ENCODE results near the gene GALNT2.

Gene GALNT2

GRCh38 chr1:230144758-230145504, 77.9 kb downstream of the GALNT2 start:
- Histone ChIP-seq H3K27ac (no peak overlapping the region), H3K4me3 (ENCODE audit: low read depth, low read length) (no peak overlapping the region)

GRCh38 chr1:230145505-230145899, 78.5 kb downstream of the GALNT2 start:
- no peak overlapping the region for H3K4me3 ChIP-seq (ENCODE audit: low read depth, low read length)
- no peak overlapping the region for H3K27ac ChIP-seq
- H3K9me3 ChIP-seq (ENCODE audit: severe bottlenecking): no peaks in the 10 kb centered on the region
- DNase-seq: no peak
- TF ChIP-seq CTCF (IDR thresholded peaks at IDR 0.05; ENCODE audit: low read depth, low read length): no peak
- no peaks in the 10 kb centered on the region for H3K27me3 ChIP-seq (ENCODE audit: insufficient read depth, low read depth, severe bottlenecking)
- H3K36me3 ChIP-seq: no peaks in the 10 kb centered on the region

More at GRCh38 chr1:230144758-230145504, 77.9 kb downstream of the GALNT2 start:
- Histone ChIP-seq H3K27me3 (ENCODE audit: insufficient read depth, low read depth, severe bottlenecking) (no peaks in the 10 kb centered on the region), H3K36me3 (no peaks in the 10 kb centered on the region), H3K9me3 (ENCODE audit: severe bottlenecking) (no peaks in the 10 kb centered on the region)
- no peak for DNase-seq
- TF ChIP-seq CTCF (IDR thresholded peaks at IDR 0.05; ENCODE audit: low read depth, low read length): no peak

- Histone ChIP-seq H3K4me3 (ENCODE audit: low read depth, low read length) (no peak overlapping the region), H3K27me3 (ENCODE audit: insufficient read depth, low read depth, severe bottlenecking) (no peaks in the 10 kb centered on the region), H3K36me3 (no peaks in the 10 kb centered on the region), H3K9me3 (ENCODE audit: severe bottlenecking) (no peaks in the 10 kb centered on the region), H3K27ac (no peak overlapping the region)
- no peak for TF ChIP-seq CTCF (IDR thresholded peaks at IDR 0.05; ENCODE audit: low read depth, low read length)
- DNase-seq: no peak
These were observed 79.0 kb downstream of the GALNT2 start for GRCh38 chr1:230145953-230146476.

GRCh38 chr1:230146709-230147108, 79.7 kb downstream of the GALNT2 start:
- no peak overlapping the region for H3K4me3 ChIP-seq (ENCODE audit: low read depth, low read length)
- H3K36me3 ChIP-seq: no peaks in the 10 kb centered on the region; the same call in 1 of the 2 replicates
- TF ChIP-seq CTCF (IDR thresholded peaks at IDR 0.05; ENCODE audit: low read depth, low read length): no peak
- H3K9me3 ChIP-seq (ENCODE audit: severe bottlenecking): no peaks in the 10 kb centered on the region
- no peak for DNase-seq
- no peak overlapping the region for H3K27ac ChIP-seq
- H3K27me3 ChIP-seq (ENCODE audit: insufficient read depth, low read depth, severe bottlenecking): no peaks in the 10 kb centered on the region

GRCh38 chr1:230147253-230148125, 80.5 kb downstream of the GALNT2 start:
- Histone ChIP-seq H3K27ac (no peak overlapping the region), H3K36me3 (no peaks in the 10 kb centered on the region; the same call in 1 of the 2 replicates), H3K27me3 (ENCODE audit: insufficient read depth, low read depth, severe bottlenecking) (no peaks in the 10 kb centered on the region), H3K4me3 (ENCODE audit: low read depth, low read length) (no peak overlapping the region), H3K9me3 (ENCODE audit: severe bottlenecking) (no peaks in the 10 kb centered on the region)
- DNase-seq: no peak
- TF ChIP-seq CTCF (IDR thresholded peaks at IDR 0.05; ENCODE audit: low read depth, low read length): no peak
